Esophagus muscularis mucosa (tissue), 4 donors: ENCODE results near the gene BPIFB6. TPM values are rescaled to one million over a fixed set of nuclear protein-coding genes. Genes with fewer than 3 reads are reported as not detected.

Source experiments
- DNase-seq: peaks from one replicate; pipeline ENCODE4 v3.0.0-alpha.2; 2017; ENCODE audit errors: extremely low spot score
- H3K27ac ChIP-seq, 4 donors: fragments of 200-600 bp; sonication (generic); replicated peaks in 1 of 4; 1 replicate in 3 of 4; 2 replicates in 1 of 4; pipeline ENCODE4 v1.5.1; 2016 to 2019; ENCODE audit warnings: mild to moderate bottlenecking in 1 of 4
- H3K27me3 ChIP-seq, 4 donors: fragments of 200-600 bp; sonication (generic); one replicate each; pipeline versions ENCODE4 v1.5.1 to v1.6.0; 2016 to 2019
- H3K36me3 ChIP-seq, 4 donors: fragments of 200-600 bp; sonication (generic); one replicate each; pipeline ENCODE4 v1.5.1; 2016 to 2019
- H3K4me1 ChIP-seq, 4 donors: fragments of 200-600 bp; sonication (generic); one replicate each; pipeline ENCODE4 v1.5.1; 2016 to 2019
- H3K4me3 ChIP-seq, 4 donors: fragments of 200-600 bp; sonication (generic); 1 replicate in 2 of 4; 2 replicates in 2 of 4; pipeline ENCODE4 v1.5.1; 2016 to 2019; ENCODE audit warnings: mild to moderate bottlenecking in 4 of 4, moderate library complexity in 1 of 4
- H3K9me3 ChIP-seq, 4 donors: fragments of 200-600 bp; sonication (generic); 1 replicate in 3 of 4; 2 replicates in 1 of 4; pipeline ENCODE4 v1.5.1; 2016 to 2019
- CTCF ChIP-seq, 3 experiments: fragments of 200-600 bp in 2 of 3; fragments of 450-650 bp in 1 of 3; sonication (generic) in 2 of 3; IDR thresholded peaks; one replicate each; pipeline ENCODE4 v1.5.1; 2017 to 2019; ENCODE audit warnings: antibody characterized with exemption in 3 of 3, mild to moderate bottlenecking in 2 of 3, moderate library complexity in 1 of 3
- EP300 ChIP-seq: sonication (generic); formaldehyde crosslinking; IDR thresholded peaks from one replicate; pipeline ENCODE4 v1.6.1; 2017; ENCODE audit warnings: antibody characterized with exemption
- POLR2A ChIP-seq: fragments of 450-650 bp; IDR thresholded peaks from one replicate; pipeline ENCODE4 v1.6.1; 2017; ENCODE audit warnings: antibody characterized with exemption, moderate library complexity, mild to moderate bottlenecking, low read depth
- POLR2AphosphoS5 ChIP-seq, 2 donors: sonication (generic); formaldehyde crosslinking; IDR thresholded peaks; one replicate each; pipeline ENCODE4 v1.6.1; 2017; ENCODE audit warnings: antibody characterized with exemption in 2 of 2
- WGBS: methylation state at CpG from one replicate; pipeline ENCODE4 v1.1.5; 2018; 5-methylcytosine and 5-hydroxymethylcytosine counted together
- intact Hi-C: fragments of 100-400 bp; cut with DNase I; formaldehyde crosslinking; loops from one replicate; pipeline ENCODE4 v1.15.1; 2023
- total RNA-seq, 4 donors: library from RNA; depleted of rRNA; stranded (reverse); fragments of >200 nt; gene quantifications; one replicate each; pipeline versions ENCODE4 v1.1.0 to v1.2.1, GENCODE V29; 2016

BPIFB6 gene
- total RNA-seq, 4 donors from 2014 or later, result not detected

- TF ChIP-seq POLR2AphosphoS5 (IDR thresholded peaks at IDR 0.05) (no peak), CTCF (IDR thresholded peaks at IDR 0.05) (no peak), EP300 (no peak), POLR2A (no peak)
- Histone ChIP-seq H3K4me1 (no peaks in the 10 kb centered on the region), H3K4me3 (no peak within 1 kb of the TSS), H3K27me3 (peaks cover 0 to 13% (median 0%) of the 10 kb centered on the region in 4 donors), H3K27ac (no peak within 1 kb of the TSS), H3K9me3 (no peaks in the 10 kb centered on the region), H3K36me3 (no peaks in the 10 kb centered on the region)
- intact Hi-C loops, result no loop called here
- no peak for DNase-seq
- WGBS, result 80% methylated on average over 25 of the region's 25 CpGs
Observed at GRCh38 chr20:33053291-33054106, 22.1 kb downstream of the BPIFB6 start, which contains the start of gene BPIFB3. BPIFB3 (plus strand) TSS chr20:33053903; CDS start chr20:33055436, 1,533 bp downstream.

GRCh38 chr20:33054381-33054780 is 22.9 kb downstream of the BPIFB6 start:
- H3K36me3 ChIP-seq, result no peaks in the 10 kb centered on the region
- H3K9me3 ChIP-seq, result no peaks in the 10 kb centered on the region
- DNase-seq, result no peak
- no peak overlapping the region for H3K4me3 ChIP-seq
- 83% methylated on average over 7 of the region's 7 CpGs for WGBS
- peaks cover 0 to 13% (median 0%) of the 10 kb centered on the region in 4 donors for H3K27me3 ChIP-seq
- H3K4me1 ChIP-seq, result no peaks in the 10 kb centered on the region
- intact Hi-C loops, result no loop called here
- no peak overlapping the region for H3K27ac ChIP-seq
- TF ChIP-seq EP300, result no peak
- TF ChIP-seq POLR2A, result no peak
- TF ChIP-seq POLR2AphosphoS5 (IDR thresholded peaks at IDR 0.05), result no peak
- no peak for TF ChIP-seq CTCF (IDR thresholded peaks at IDR 0.05)

GRCh38 chr20:33054791-33055190 is 23.3 kb downstream of the BPIFB6 start:
- intact Hi-C loops, result no loop called here
- 86% methylated on average over 2 of the region's 2 CpGs for WGBS

GRCh38 chr20:33059136-33059535 is 27.7 kb downstream of the BPIFB6 start:
- no peak overlapping the region for H3K4me3 ChIP-seq
- peaks cover 0 to 9% (median 0%) of the 10 kb centered on the region in 4 donors for H3K27me3 ChIP-seq
- intact Hi-C loops, result no loop called here
- H3K36me3 ChIP-seq, result no peaks in the 10 kb centered on the region
- H3K9me3 ChIP-seq, result no peaks in the 10 kb centered on the region
- 84% methylated on average over 4 of the region's 7 CpGs for WGBS
- H3K4me1 ChIP-seq, result no peaks in the 10 kb centered on the region
- no peak overlapping the region for H3K27ac ChIP-seq
- no peak for DNase-seq
- TF ChIP-seq EP300 (no peak), POLR2AphosphoS5 (IDR thresholded peaks at IDR 0.05) (no peak), CTCF (IDR thresholded peaks at IDR 0.05) (no peak), POLR2A (no peak)

More at GRCh38 chr20:33054791-33055190, 23.3 kb downstream of the BPIFB6 start:
- Histone ChIP-seq H3K4me1 (no peaks in the 10 kb centered on the region), H3K9me3 (no peaks in the 10 kb centered on the region), H3K27me3 (peaks cover 0 to 17% (median 0%) of the 10 kb centered on the region in 4 donors), H3K36me3 (no peaks in the 10 kb centered on the region), H3K4me3 (no peak overlapping the region), H3K27ac (no peak overlapping the region)
- DNase-seq, result no peak
- TF ChIP-seq POLR2AphosphoS5 (IDR thresholded peaks at IDR 0.05), result no peak
- TF ChIP-seq CTCF (IDR thresholded peaks at IDR 0.05), result no peak
- no peak for TF ChIP-seq EP300
- no peak for TF ChIP-seq POLR2A
